GM18867 (cell line): Measurements from ENCODE around the gene SPATS2L.

Experiments
- ATAC-seq: cut with Tn5 transposase; IDR thresholded peaks from one replicate; pipeline ENCODE4 v1.9.1; 2021; ENCODE audit warnings: mild to moderate bottlenecking, moderate library complexity; ENCODE audit not compliant: unreplicated experiment

SPATS2L gene

GRCh38 chr2:200438251-200438650, 131.8 kb downstream of the SPATS2L start:
- ATAC-seq, result no peak

- no peak for ATAC-seq
Observed at GRCh38 chr2:200438846-200439245, 132.4 kb downstream of the SPATS2L start.

GRCh38 chr2:200439981-200440380, 133.5 kb downstream of the SPATS2L start:
- no peak for ATAC-seq

- ATAC-seq, result no peak
Observed at GRCh38 chr2:200442471-200442870, 136.0 kb downstream of the SPATS2L start.

GRCh38 chr2:200443376-200443775, 136.9 kb downstream of the SPATS2L start:
- no peak for ATAC-seq

GRCh38 chr2:200443916-200444315, 137.4 kb downstream of the SPATS2L start:
- no peak for ATAC-seq

GRCh38 chr2:200444530-200444929, 138.0 kb downstream of the SPATS2L start:
- ATAC-seq, result no peak

- no peak for ATAC-seq
Observed at GRCh38 chr2:200445284-200445683, 138.8 kb downstream of the SPATS2L start.

GRCh38 chr2:200446612-200447011, 140.1 kb downstream of the SPATS2L start:
- no peak for ATAC-seq

- ATAC-seq, result no peak
Observed at GRCh38 chr2:200447139-200447855, 140.8 kb downstream of the SPATS2L start.

GRCh38 chr2:200448455-200448854, 142.0 kb downstream of the SPATS2L start:
- ATAC-seq, result no peak

GRCh38 chr2:200449149-200449548, 142.7 kb downstream of the SPATS2L start:
- no peak for ATAC-seq

- no peak for ATAC-seq
Observed at GRCh38 chr2:200450288-200450687, 143.8 kb downstream of the SPATS2L start.

- peak; percentile 38 for ATAC-seq
Observed at GRCh38 chr2:200451511-200451910, 145.0 kb downstream of the SPATS2L start.

GRCh38 chr2:200452377-200452776, 145.9 kb downstream of the SPATS2L start:
- ATAC-seq, result no peak

GRCh38 chr2:200453142-200453852, 146.8 kb downstream of the SPATS2L start:
- ATAC-seq, result no peak

GRCh38 chr2:200453853-200454534, 147.5 kb downstream of the SPATS2L start:
- no peak for ATAC-seq

- peak; percentile 88 for ATAC-seq
Observed at GRCh38 chr2:200454927-200455801, 148.7 kb downstream of the SPATS2L start.

- ATAC-seq, result peak; percentile 57
Observed at GRCh38 chr2:200455958-200456421, 149.5 kb downstream of the SPATS2L start.

GRCh38 chr2:200456567-200456966, 150.1 kb downstream of the SPATS2L start:
- no peak for ATAC-seq

GRCh38 chr2:200459101-200459500, 152.6 kb downstream of the SPATS2L start:
- ATAC-seq, result no peak
